Natural killer cell (primary cell): ENCODE results near the gene BAIAP2. TPM values are rescaled to one million over a fixed set of nuclear protein-coding genes. Genes with fewer than 3 reads are reported as not detected.

Experiments
- ATAC-seq, 3 donors: fragments of 150-1000 bp in 2 of 3; fragments of 200-7000 bp in 1 of 3; cut with Tn5 transposase; 1 replicate in 1 of 3; 2 replicates in 2 of 3; pipeline ENCODE4 v1.10.0; 2021; ENCODE audit warnings: mild to moderate bottlenecking in 2 of 3, moderate library complexity in 2 of 3
- DNase-seq, 2 donors: peaks; one replicate each; pipeline versions ENCODE4 v3.0.0 to v3.0.0-alpha.2; 2013 to 2021; ENCODE audit warnings: mixed read lengths in 1 of 2
- H3K27ac ChIP-seq: one replicate; pipeline ENCODE4 v1.5.1; 2013; ENCODE audit warnings: mild to moderate bottlenecking, low read length
- H3K27me3 ChIP-seq: one replicate; pipeline ENCODE4 v1.6.1; 2013; ENCODE audit warnings: low read length; ENCODE audit not compliant: control insufficient read depth, insufficient read depth
- H3K36me3 ChIP-seq: one replicate; pipeline ENCODE4 v1.6.1; 2013; ENCODE audit warnings: low read length; ENCODE audit not compliant: control insufficient read depth, insufficient read depth
- H3K4me1 ChIP-seq: one replicate; pipeline ENCODE4 v1.6.1; 2013; ENCODE audit warnings: low read length; ENCODE audit not compliant: control insufficient read depth, insufficient read depth
- H3K4me3 ChIP-seq: one replicate; pipeline ENCODE4 v1.5.1; 2013; ENCODE audit warnings: low read length
- H3K9me3 ChIP-seq: one replicate; pipeline ENCODE4 v1.6.1; 2013; ENCODE audit warnings: low read length; ENCODE audit not compliant: control insufficient read depth, insufficient read depth
- H3K27ac Mint-ChIP-seq, 2 donors: one replicate each; pipeline ENCODE4 v1.8.0; 2022; ENCODE audit warnings: mild to moderate bottlenecking in 2 of 2, mixed read lengths in 2 of 2, moderate library complexity in 1 of 2
- H3K27me3 Mint-ChIP-seq, 2 donors: one replicate each; pipeline ENCODE4 v1.8.0; 2022; ENCODE audit warnings: low read depth in 2 of 2, mixed read lengths in 2 of 2
- H3K36me3 Mint-ChIP-seq: one replicate; pipeline ENCODE4 v1.8.0; 2022; ENCODE audit warnings: mixed read lengths
- H3K4me1 Mint-ChIP-seq, 2 donors: one replicate each; pipeline ENCODE4 v1.8.0; 2022; ENCODE audit warnings: mixed read lengths in 2 of 2
- H3K4me3 Mint-ChIP-seq: one replicate; pipeline ENCODE4 v1.8.0; 2022; ENCODE audit warnings: mild to moderate bottlenecking, moderate library complexity, mixed read lengths
- H3K9me3 Mint-ChIP-seq, 2 donors: one replicate each; pipeline ENCODE4 v1.8.0; 2022; ENCODE audit warnings: mixed read lengths in 2 of 2
- WGBS: methylation state at CpG from one replicate; pipeline ENCODE4 v1.1.7; 2013; ENCODE audit warnings: missing lambda C conversion rate; ENCODE audit not compliant: insufficient coverage; 5-methylcytosine and 5-hydroxymethylcytosine counted together
- intact Hi-C: fragments of 100-400 bp; cut with micrococcal nuclease; formaldehyde crosslinking; loops from one replicate; pipeline ENCODE4 v1.14.2; 2022
- total RNA-seq, 4 donors: library from RNA; stranded (reverse); fragments of 120-200 nt in 1 of 4; gene quantifications; one replicate each; pipeline versions ENCODE4 v1.2.3 to v1.2.4, GENCODE V29; 2013 to 2022
- TF ChIP-seq, protein P1 (sequence below): fragments of 200-600 bp; IDR thresholded peaks from one replicate; pipeline ENCODE4 v1.8.0; 2022; ENCODE audit warnings: antibody characterized with exemption

BAIAP2 gene
- total RNA-seq, 3 donors from 2014 or later (not counting 1 experiment from before 2014, with no cell fraction given) = 6.7 to 12.3 (median 10.4) TPM

DNA sequence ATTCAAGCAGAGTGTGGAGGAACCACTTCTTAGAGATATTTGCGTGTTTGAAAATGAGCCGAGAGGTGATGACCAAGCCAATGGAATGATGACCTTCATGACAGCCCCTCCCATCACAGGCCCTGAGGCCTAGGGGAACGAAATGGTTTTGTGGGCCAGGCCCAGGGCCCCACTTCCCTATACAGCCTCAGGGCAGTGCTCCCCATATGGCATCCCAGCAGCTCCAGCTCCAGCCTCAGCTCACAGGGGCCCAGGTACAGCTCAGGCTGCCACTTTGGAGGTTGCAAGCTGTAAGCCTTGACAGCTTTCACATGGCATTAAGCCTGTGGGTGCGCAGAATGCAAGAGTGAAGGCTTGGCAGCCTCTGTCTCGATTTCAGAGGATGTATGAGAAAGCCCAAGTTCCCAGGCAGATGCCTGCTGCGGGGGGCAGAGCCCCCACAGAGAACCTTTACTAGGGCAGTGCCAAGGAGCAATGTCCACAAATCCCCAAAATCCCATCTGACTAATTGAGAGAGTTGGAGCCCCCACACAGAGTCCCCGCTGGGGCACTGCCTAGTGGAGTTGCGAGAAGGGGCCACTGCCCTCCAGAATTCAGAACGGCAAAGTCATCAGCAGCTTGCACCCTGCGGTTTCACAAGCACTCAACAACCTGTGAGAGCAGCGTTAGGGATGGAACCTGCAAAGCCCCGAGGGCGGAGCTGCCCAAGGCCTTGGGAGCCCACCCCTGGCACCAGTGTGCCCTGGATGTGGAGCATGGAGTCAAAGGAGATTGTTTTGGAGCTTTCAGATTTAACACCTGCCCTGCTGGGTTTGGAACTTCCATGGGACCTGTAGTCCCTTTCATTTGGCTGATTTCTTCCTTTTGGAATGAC, 22.1 kb upstream of the BAIAP2 start:
- H3K4me3 ChIP-seq = no peak overlapping the region
- TF ChIP-seq, protein P1, sequence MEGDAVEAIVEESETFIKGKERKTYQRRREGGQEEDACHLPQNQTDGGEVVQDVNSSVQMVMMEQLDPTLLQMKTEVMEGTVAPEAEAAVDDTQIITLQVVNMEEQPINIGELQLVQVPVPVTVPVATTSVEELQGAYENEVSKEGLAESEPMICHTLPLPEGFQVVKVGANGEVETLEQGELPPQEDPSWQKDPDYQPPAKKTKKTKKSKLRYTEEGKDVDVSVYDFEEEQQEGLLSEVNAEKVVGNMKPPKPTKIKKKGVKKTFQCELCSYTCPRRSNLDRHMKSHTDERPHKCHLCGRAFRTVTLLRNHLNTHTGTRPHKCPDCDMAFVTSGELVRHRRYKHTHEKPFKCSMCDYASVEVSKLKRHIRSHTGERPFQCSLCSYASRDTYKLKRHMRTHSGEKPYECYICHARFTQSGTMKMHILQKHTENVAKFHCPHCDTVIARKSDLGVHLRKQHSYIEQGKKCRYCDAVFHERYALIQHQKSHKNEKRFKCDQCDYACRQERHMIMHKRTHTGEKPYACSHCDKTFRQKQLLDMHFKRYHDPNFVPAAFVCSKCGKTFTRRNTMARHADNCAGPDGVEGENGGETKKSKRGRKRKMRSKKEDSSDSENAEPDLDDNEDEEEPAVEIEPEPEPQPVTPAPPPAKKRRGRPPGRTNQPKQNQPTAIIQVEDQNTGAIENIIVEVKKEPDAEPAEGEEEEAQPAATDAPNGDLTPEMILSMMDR = no peak
- H3K9me3 ChIP-seq = peaks cover 11% of the 10 kb centered on the region
- H3K27me3 ChIP-seq = no peaks in the 10 kb centered on the region
- intact Hi-C loops = no loop called here
- no peak overlapping the region for H3K4me3 Mint-ChIP-seq
- 92% methylated on average over 13 of the region's 13 CpGs for WGBS
- H3K27ac ChIP-seq = no peak overlapping the region
- ATAC-seq (no peak), DNase-seq (no peak)
- H3K36me3 Mint-ChIP-seq = peaks cover 10% of the 10 kb centered on the region
- H3K4me1 ChIP-seq = peaks cover 8% of the 10 kb centered on the region
- H3K9me3 Mint-ChIP-seq = peaks cover 2 to 6% of the 10 kb centered on the region in 2 donors
- H3K4me1 Mint-ChIP-seq = peaks cover 8 to 10% of the 10 kb centered on the region in 2 donors
- peaks cover 0 to 9% of the 10 kb centered on the region in 2 donors for H3K27me3 Mint-ChIP-seq
- H3K27ac Mint-ChIP-seq = no peak overlapping the region
- no peaks in the 10 kb centered on the region for H3K36me3 ChIP-seq

DNA sequence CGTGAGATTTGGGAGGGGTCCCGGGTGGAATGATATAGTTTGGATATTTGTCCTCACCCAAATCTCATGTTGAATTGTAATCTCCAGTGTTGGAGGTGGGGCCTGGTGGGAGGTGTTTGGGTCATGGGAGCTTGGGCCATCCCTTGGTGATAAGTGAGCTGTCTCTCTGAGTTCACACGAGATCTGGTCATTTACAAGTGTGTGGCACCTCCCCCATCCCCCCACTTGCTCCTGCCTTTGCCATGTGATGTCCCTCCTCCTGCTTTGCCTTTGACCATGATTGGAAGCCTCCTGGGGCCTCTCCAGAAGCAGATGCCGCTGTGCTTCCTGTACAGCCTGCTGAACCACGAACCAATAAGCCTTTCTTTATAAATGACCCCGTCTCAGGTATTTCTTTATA, 21.3 kb upstream of the BAIAP2 start:
- ATAC-seq = no peak
- Histone ChIP-seq H3K36me3 (no peaks in the 10 kb centered on the region), H3K27me3 (no peaks in the 10 kb centered on the region), H3K27ac (no peak overlapping the region), H3K4me3 (no peak overlapping the region), H3K9me3 (peaks cover 11% of the 10 kb centered on the region), H3K4me1 (peaks cover 16% of the 10 kb centered on the region)
- no peak overlapping the region for H3K27ac Mint-ChIP-seq
- WGBS = 78% methylated on average over 6 of the region's 6 CpGs
- TF ChIP-seq, protein P1 = no peak
- peaks cover 16 to 18% of the 10 kb centered on the region in 2 donors for H3K4me1 Mint-ChIP-seq
- H3K9me3 Mint-ChIP-seq = peaks cover 2 to 6% of the 10 kb centered on the region in 2 donors
- H3K4me3 Mint-ChIP-seq = no peak overlapping the region
- intact Hi-C loops = no loop called here
- no peak for DNase-seq
- H3K27me3 Mint-ChIP-seq = peaks cover 0 to 9% of the 10 kb centered on the region in 2 donors
- peaks cover 10% of the 10 kb centered on the region for H3K36me3 Mint-ChIP-seq

DNA sequence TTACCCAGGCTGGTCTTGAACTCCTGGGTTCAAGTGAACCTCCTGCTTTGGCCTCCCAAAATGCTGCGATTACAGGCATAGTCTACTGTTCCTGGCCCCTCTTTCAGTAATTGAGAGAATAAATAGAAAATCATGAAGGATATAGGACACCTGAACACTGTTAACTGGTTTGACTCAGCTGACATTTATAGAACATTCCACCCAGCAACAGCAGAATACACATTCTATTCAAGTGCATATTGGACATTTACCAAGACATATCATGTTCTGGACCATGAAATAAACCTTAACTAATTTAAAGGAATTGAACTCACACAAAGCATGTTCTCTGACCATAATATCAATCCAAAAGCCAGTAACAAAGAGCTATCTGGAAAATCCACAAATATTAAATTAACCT, 19.8 kb upstream of the BAIAP2 start:
- Histone ChIP-seq H3K27me3 (no peaks in the 10 kb centered on the region), H3K9me3 (peaks cover 11% of the 10 kb centered on the region), H3K4me3 (no peak overlapping the region), H3K27ac (no peak overlapping the region), H3K4me1 (peaks cover 29% of the 10 kb centered on the region), H3K36me3 (no peaks in the 10 kb centered on the region)
- Mint-ChIP-seq H3K36me3 (peaks cover 10% of the 10 kb centered on the region), H3K9me3 (peaks cover 2 to 6% of the 10 kb centered on the region in 2 donors), H3K27ac (peak overlapping the region in 1 of 2 donors; percentile 43), H3K4me1 (peaks cover 20 to 27% of the 10 kb centered on the region in 2 donors), H3K27me3 (peaks cover 0 to 9% of the 10 kb centered on the region in 2 donors), H3K4me3 (no peak overlapping the region)
- intact Hi-C loops = no loop called here
- no peak for ATAC-seq
- DNase-seq = no peak
- 83% methylated on average over 1 of the region's 1 CpG for WGBS
- TF ChIP-seq, protein P1 = no peak
